Measurements from ENCODE around the gene OTOG.

The OTOG gene

DNA sequence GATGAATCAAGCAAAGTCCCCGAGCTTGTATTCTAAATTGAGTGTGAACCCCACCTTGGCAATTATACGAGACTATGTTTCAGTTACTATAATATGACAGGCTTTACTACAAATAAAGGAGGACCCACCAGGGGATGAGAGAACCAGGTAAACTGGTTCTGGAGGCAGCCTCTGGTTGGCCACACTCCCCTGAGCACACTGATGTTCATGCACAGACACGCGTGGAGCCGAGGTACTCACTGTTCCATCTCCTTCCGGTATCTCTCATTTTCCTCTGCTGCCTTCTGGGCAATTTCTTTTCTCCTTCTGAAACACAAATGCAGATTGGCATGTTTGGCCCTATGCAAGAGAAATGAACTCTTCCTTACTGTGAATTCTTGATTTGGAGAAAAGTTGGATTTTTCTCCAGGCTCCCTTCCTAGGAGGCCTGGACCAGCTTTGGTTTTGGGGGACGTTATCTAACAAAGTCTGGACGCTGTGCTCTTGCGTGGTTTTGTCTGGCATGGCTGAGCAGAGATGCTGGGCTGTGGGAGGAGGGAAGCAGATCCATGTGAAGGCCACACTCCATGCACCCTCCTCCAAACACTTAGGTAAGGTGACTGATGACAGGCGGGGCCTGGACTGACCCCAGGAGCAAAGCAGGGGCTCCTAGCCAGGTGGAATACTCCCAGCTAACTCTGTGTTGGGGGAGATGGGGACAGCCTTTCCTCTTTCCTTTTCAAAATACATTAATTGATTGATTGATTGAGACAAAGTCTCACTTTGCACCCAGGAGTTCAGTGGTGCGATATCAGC, 25.8 kb upstream of the OTOG start:
- DNase-seq (ENCODE audit: extremely low spot score) = no peak
- no peak for TF ChIP-seq CTCF (IDR thresholded peaks at IDR 0.05; ENCODE audit: control extremely low read depth, extremely low read depth, low read depth, missing control alignments)
- CTCF ChIA-PET = interaction anchor here (1.3 to 15.2 kb wide), 4 partner anchors 8 to 292 kb away, joined by 3 to 220 read pairs (median 44); partner anchors contain the start of gene KCNJ11
- POLR2A ChIA-PET = no interaction called here

- no peak for DNase-seq (ENCODE audit: extremely low spot score)
- CTCF ChIA-PET = interaction anchor here (1.0 to 15.2 kb wide), 5 partner anchors 8 to 293 kb away, joined by 3 to 220 read pairs (median 4); partner anchors contain the start of gene KCNJ11
- POLR2A ChIA-PET = no interaction called here
- no peak for TF ChIP-seq CTCF (IDR thresholded peaks at IDR 0.05; ENCODE audit: control extremely low read depth, extremely low read depth, low read depth, missing control alignments)
Observed at GRCh38 chr11:17522655-17523054, 24.4 kb upstream of the OTOG start.

GRCh38 chr11:17524221-17524620, 22.8 kb upstream of the OTOG start:
- TF ChIP-seq CTCF (IDR thresholded peaks at IDR 0.05; ENCODE audit: control extremely low read depth, extremely low read depth, low read depth, missing control alignments) = no peak
- ChIA-PET POLR2A (no interaction called here), CTCF (interaction anchor here (1.6 to 15.2 kb wide), 2 partner anchors 12 to 139 kb away, joined by 3 to 220 read pairs; partner anchors contain the start of gene KCNJ11)
- DNase-seq (ENCODE audit: extremely low spot score) = no peak

- TF ChIP-seq CTCF (IDR thresholded peaks at IDR 0.05; ENCODE audit: control extremely low read depth, extremely low read depth, low read depth, missing control alignments) = no peak
- CTCF ChIA-PET = interaction anchor here (1.5 to 15.2 kb wide), 2 partner anchors 32 to 140 kb away, joined by 4 to 220 read pairs; partner anchors contain the start of gene KCNJ11
- POLR2A ChIA-PET = no interaction called here
- DNase-seq (ENCODE audit: extremely low spot score) = no peak
Observed at GRCh38 chr11:17525570-17525969, 21.5 kb upstream of the OTOG start.

DNA sequence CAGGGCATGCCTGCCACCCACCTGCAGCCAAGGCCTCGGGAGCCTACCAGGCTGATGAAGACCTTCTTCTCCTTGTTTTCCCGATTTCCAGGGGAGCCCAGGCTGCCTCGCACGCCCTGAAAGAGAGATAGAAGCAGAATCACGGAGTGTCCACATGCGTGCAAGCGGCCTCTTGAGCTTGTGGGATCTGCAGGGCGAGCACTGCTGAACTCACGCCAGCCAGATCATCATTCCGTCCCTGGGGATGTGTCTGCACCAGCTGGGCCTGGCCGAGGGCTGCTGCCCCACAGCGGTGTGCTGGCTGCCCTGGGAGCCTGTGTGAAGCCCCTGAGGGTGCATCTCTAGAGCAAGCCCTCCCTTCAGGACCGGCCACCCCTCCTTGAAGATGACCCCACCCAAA, 20.7 kb upstream of the OTOG start:
- POLR2A ChIA-PET = no interaction called here
- CTCF ChIA-PET = interaction anchor here (1.5 to 15.2 kb wide), 2 partner anchors 32 to 141 kb away, joined by 4 to 220 read pairs; partner anchors contain the start of gene KCNJ11

More for the DNA sequence above, 20.7 kb upstream of the OTOG start:
- TF ChIP-seq CTCF (IDR thresholded peaks at IDR 0.05; ENCODE audit: control extremely low read depth, extremely low read depth, low read depth, missing control alignments) = no peak
- DNase-seq (ENCODE audit: extremely low spot score) = no peak

Measured in GM10248 (cell line).